ENCODE measurements around the gene AGAP5. TPM values are rescaled to one million over a fixed set of nuclear protein-coding genes. Genes with fewer than 3 reads are reported as not detected.

Gene AGAP5
- total RNA-seq, 1 experiment from 2014 or later = 6.6 TPM

DNA sequence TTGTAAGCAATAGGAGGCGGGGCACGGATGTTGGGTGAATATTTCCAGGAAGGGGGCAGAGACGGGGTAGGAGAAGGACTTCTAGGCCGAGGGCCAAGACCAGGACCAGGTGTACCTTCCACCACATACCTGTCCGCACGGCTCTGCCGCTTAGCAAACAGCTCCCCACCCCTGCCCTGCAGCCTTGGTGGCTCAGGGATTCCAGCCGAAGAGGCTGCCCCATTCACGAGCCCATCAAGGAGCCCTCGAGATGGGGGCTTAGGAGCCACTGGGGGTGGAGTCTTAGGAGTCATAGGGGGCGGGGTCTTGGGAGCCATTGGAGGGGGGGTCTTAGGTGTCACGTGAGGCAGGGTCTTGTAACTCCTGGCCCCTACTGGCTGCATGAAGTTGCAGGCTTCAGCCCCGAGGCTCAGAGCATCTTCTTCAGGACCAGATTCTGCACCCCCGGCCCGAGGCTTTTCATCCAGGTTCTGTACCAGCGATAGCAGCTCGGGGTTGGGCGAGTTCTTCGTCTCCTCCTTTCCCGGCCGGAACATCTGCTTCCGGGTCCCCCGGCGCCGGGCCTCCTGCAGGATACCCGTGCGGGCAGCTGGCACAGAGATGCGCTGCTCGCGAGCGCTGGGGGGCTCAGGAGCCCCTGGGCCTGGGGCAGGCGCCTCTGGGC, 50.6 kb downstream of the AGAP5 start:
- in situ Hi-C loops (cut with HindIII; ENCODE audit: low pct_unique_long_range_greater_than_20kb, low sequenced_read_pairs) (no loop called here), intact Hi-C loops (cut with micrococcal nuclease; ENCODE audit: unreplicated experiment) (loop anchor here (10.0 kb wide), 1 partner anchor 383 kb away; no protein-coding TSS in a partner anchor)
- Histone ChIP-seq H3K36me3 (ENCODE audit: control insufficient read depth, insufficient read depth, low read length) (no peaks in the 10 kb centered on the region), H3K9me3 (ENCODE audit: control insufficient read depth, insufficient read depth, low read depth, low read length) (no peaks in the 10 kb centered on the region), H3K27ac (ENCODE audit: low read length) (no peak overlapping the region), H3K4me1 (ENCODE audit: control insufficient read depth, insufficient read depth, low read length) (no peaks in the 10 kb centered on the region), H3K4me3 (ENCODE audit: low read depth in 2 of 2, low read length in 2 of 2) (peak overlapping the region in 1 of 2 experiments; percentile 33; a peak in 1 of 4 replicates), H3K27me3 (ENCODE audit: control insufficient read depth, insufficient read depth, low read length) (no peaks in the 10 kb centered on the region)
- POLR2A ChIA-PET = no interaction called here
- TF ChIP-seq TCF7L2 (IDR thresholded peaks at IDR 0.05; ENCODE audit: low read depth, low read length) (no peak), SIN3A (IDR thresholded peaks at IDR 0.05; ENCODE audit: borderline replicate concordance, insufficient read depth, low read depth, low read length) (no peak), POLR2AphosphoS5 (IDR thresholded peaks at IDR 0.05; ENCODE audit: low read depth, low read length) (no peak)
- TF ChIP-seq, protein P1, sequence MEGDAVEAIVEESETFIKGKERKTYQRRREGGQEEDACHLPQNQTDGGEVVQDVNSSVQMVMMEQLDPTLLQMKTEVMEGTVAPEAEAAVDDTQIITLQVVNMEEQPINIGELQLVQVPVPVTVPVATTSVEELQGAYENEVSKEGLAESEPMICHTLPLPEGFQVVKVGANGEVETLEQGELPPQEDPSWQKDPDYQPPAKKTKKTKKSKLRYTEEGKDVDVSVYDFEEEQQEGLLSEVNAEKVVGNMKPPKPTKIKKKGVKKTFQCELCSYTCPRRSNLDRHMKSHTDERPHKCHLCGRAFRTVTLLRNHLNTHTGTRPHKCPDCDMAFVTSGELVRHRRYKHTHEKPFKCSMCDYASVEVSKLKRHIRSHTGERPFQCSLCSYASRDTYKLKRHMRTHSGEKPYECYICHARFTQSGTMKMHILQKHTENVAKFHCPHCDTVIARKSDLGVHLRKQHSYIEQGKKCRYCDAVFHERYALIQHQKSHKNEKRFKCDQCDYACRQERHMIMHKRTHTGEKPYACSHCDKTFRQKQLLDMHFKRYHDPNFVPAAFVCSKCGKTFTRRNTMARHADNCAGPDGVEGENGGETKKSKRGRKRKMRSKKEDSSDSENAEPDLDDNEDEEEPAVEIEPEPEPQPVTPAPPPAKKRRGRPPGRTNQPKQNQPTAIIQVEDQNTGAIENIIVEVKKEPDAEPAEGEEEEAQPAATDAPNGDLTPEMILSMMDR (IDR thresholded peaks at IDR 0.05) = no peak
- TF ChIP-seq, protein P2, sequence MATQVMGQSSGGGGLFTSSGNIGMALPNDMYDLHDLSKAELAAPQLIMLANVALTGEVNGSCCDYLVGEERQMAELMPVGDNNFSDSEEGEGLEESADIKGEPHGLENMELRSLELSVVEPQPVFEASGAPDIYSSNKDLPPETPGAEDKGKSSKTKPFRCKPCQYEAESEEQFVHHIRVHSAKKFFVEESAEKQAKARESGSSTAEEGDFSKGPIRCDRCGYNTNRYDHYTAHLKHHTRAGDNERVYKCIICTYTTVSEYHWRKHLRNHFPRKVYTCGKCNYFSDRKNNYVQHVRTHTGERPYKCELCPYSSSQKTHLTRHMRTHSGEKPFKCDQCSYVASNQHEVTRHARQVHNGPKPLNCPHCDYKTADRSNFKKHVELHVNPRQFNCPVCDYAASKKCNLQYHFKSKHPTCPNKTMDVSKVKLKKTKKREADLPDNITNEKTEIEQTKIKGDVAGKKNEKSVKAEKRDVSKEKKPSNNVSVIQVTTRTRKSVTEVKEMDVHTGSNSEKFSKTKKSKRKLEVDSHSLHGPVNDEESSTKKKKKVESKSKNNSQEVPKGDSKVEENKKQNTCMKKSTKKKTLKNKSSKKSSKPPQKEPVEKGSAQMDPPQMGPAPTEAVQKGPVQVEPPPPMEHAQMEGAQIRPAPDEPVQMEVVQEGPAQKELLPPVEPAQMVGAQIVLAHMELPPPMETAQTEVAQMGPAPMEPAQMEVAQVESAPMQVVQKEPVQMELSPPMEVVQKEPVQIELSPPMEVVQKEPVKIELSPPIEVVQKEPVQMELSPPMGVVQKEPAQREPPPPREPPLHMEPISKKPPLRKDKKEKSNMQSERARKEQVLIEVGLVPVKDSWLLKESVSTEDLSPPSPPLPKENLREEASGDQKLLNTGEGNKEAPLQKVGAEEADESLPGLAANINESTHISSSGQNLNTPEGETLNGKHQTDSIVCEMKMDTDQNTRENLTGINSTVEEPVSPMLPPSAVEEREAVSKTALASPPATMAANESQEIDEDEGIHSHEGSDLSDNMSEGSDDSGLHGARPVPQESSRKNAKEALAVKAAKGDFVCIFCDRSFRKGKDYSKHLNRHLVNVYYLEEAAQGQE (IDR thresholded peaks at IDR 0.05; ENCODE audit: insufficient read depth in 1 of 2, low read depth in 2 of 2, low read length in 1 of 2) = no peak
- ATAC-seq (no peak), DNase-seq (ENCODE audit: low read depth, low spot score) (no peak)
- CTCF ChIA-PET = no interaction called here
- BruUV-seq (replicated peaks) = no TSS peak

DNA sequence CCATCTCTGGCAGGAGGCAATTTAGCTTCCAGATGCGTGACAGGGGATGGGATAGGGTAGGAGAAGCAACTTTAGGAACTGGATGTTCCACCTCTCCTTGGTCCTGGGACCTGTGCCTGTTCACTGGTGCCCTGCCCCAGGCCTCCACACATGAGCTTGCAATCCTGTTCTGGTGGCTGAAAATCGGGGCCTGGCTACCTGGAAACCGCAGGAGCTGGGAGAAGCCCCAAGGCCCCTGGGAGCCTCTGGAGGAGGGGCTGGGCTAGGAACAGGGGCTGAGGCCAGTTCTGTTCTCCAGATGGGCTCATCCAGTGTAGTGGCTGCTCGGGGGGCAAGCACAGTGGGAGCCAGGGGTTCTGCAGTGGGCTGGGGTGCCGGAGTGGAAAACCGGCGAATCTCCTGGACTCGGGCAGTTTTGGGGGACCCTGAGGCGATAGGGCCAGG, 51.3 kb downstream of the AGAP5 start:
- ChIA-PET POLR2A (no interaction called here), CTCF (no interaction called here)
- DNase-seq (ENCODE audit: low read depth, low spot score) (no peak), ATAC-seq (no peak)
- in situ Hi-C loops (cut with HindIII; ENCODE audit: low pct_unique_long_range_greater_than_20kb, low sequenced_read_pairs) = no loop called here
- TF ChIP-seq, protein P1 (IDR thresholded peaks at IDR 0.05) = no peak
- TF ChIP-seq SIN3A (IDR thresholded peaks at IDR 0.05; ENCODE audit: borderline replicate concordance, insufficient read depth, low read depth, low read length) (no peak), TCF7L2 (IDR thresholded peaks at IDR 0.05; ENCODE audit: low read depth, low read length) (no peak), POLR2AphosphoS5 (IDR thresholded peaks at IDR 0.05; ENCODE audit: low read depth, low read length) (no peak)
- TF ChIP-seq, protein P2 (IDR thresholded peaks at IDR 0.05; ENCODE audit: insufficient read depth in 1 of 2, low read depth in 2 of 2, low read length in 1 of 2) = no peak
- Histone ChIP-seq H3K36me3 (ENCODE audit: control insufficient read depth, insufficient read depth, low read length) (no peaks in the 10 kb centered on the region), H3K27me3 (ENCODE audit: control insufficient read depth, insufficient read depth, low read length) (no peaks in the 10 kb centered on the region), H3K4me3 (ENCODE audit: low read depth in 2 of 2, low read length in 2 of 2) (no peak overlapping the region), H3K9me3 (ENCODE audit: control insufficient read depth, insufficient read depth, low read depth, low read length) (no peaks in the 10 kb centered on the region), H3K4me1 (ENCODE audit: control insufficient read depth, insufficient read depth, low read length) (no peaks in the 10 kb centered on the region), H3K27ac (ENCODE audit: low read length) (no peak overlapping the region)
- intact Hi-C loops (cut with micrococcal nuclease; ENCODE audit: unreplicated experiment) = loop anchor here (10.0 kb wide), 1 partner anchor 382 kb away; no protein-coding TSS in a partner anchor
- BruUV-seq (replicated peaks) = no TSS peak

Data from Panc1 (cell line).